ENCODE measurements around the gene TIGD6. TPM values are rescaled to one million over a fixed set of nuclear protein-coding genes. Genes with fewer than 3 reads are reported as not detected.

Gene TIGD6
- total RNA-seq, 1 donor from 2014 or later, result 4.1 TPM

- Histone ChIP-seq H3K36me3 (ENCODE audit: control insufficient read depth, insufficient read depth, low read length) (peaks cover 9% of the 10 kb centered on the region), H3K27me3 (ENCODE audit: control insufficient read depth, insufficient read depth, low read length) (no peaks in the 10 kb centered on the region), H3K4me3 (ENCODE audit: low read depth, low read length) (no peak overlapping the region)
- TF ChIP-seq CTCF (IDR thresholded peaks at IDR 0.05; ENCODE audit: insufficient read depth, low read length, poor library complexity, severe bottlenecking), result no peak
- no peak for DNase-seq (ENCODE audit: low read depth)
These were observed 16.1 kb upstream of the TIGD6 start for GRCh38 chr5:150016537-150016936.

GRCh38 chr5:150015415-150015814 is 15.0 kb upstream of the TIGD6 start:
- no peak for TF ChIP-seq CTCF (IDR thresholded peaks at IDR 0.05; ENCODE audit: insufficient read depth, low read length, poor library complexity, severe bottlenecking)
- DNase-seq (ENCODE audit: low read depth), result no peak
- no peaks in the 10 kb centered on the region for H3K27me3 ChIP-seq (ENCODE audit: control insufficient read depth, insufficient read depth, low read length)
- no peak overlapping the region for H3K4me3 ChIP-seq (ENCODE audit: low read depth, low read length)
- H3K36me3 ChIP-seq (ENCODE audit: control insufficient read depth, insufficient read depth, low read length), result peaks cover 11% of the 10 kb centered on the region

- TF ChIP-seq CTCF (IDR thresholded peaks at IDR 0.05; ENCODE audit: insufficient read depth, low read length, poor library complexity, severe bottlenecking), result no peak
- no peak for DNase-seq (ENCODE audit: low read depth)
- Histone ChIP-seq H3K36me3 (ENCODE audit: control insufficient read depth, insufficient read depth, low read length) (peaks cover 10% of the 10 kb centered on the region), H3K27me3 (ENCODE audit: control insufficient read depth, insufficient read depth, low read length) (no peaks in the 10 kb centered on the region), H3K4me3 (ENCODE audit: low read depth, low read length) (no peak overlapping the region)
These were observed 14.0 kb upstream of the TIGD6 start for GRCh38 chr5:150014456-150014855.

GRCh38 chr5:150013931-150014330 is 13.5 kb upstream of the TIGD6 start:
- DNase-seq (ENCODE audit: low read depth), result no peak
- H3K36me3 ChIP-seq (ENCODE audit: control insufficient read depth, insufficient read depth, low read length), result peaks cover 10% of the 10 kb centered on the region

GRCh38 chr5:150009671-150010387 is 9.4 kb upstream of the TIGD6 start:
- Histone ChIP-seq H3K36me3 (ENCODE audit: control insufficient read depth, insufficient read depth, low read length) (peaks cover 4% of the 10 kb centered on the region), H3K4me3 (ENCODE audit: low read depth, low read length) (no peak overlapping the region), H3K27me3 (ENCODE audit: control insufficient read depth, insufficient read depth, low read length) (no peaks in the 10 kb centered on the region)
- TF ChIP-seq CTCF (IDR thresholded peaks at IDR 0.05; ENCODE audit: insufficient read depth, low read length, poor library complexity, severe bottlenecking), result no peak
- DNase-seq (ENCODE audit: low read depth), result no peak

More at GRCh38 chr5:150013931-150014330, 13.5 kb upstream of the TIGD6 start:
- no peaks in the 10 kb centered on the region for H3K27me3 ChIP-seq (ENCODE audit: control insufficient read depth, insufficient read depth, low read length)
- H3K4me3 ChIP-seq (ENCODE audit: low read depth, low read length), result no peak overlapping the region
- no peak for TF ChIP-seq CTCF (IDR thresholded peaks at IDR 0.05; ENCODE audit: insufficient read depth, low read length, poor library complexity, severe bottlenecking)

GRCh38 chr5:150007050-150007449 is 6.6 kb upstream of the TIGD6 start:
- no peak for TF ChIP-seq CTCF (IDR thresholded peaks at IDR 0.05; ENCODE audit: insufficient read depth, low read length, poor library complexity, severe bottlenecking)
- H3K36me3 ChIP-seq (ENCODE audit: control insufficient read depth, insufficient read depth, low read length), result peaks cover 2% of the 10 kb centered on the region
- no peaks in the 10 kb centered on the region for H3K27me3 ChIP-seq (ENCODE audit: control insufficient read depth, insufficient read depth, low read length)
- no peak overlapping the region for H3K4me3 ChIP-seq (ENCODE audit: low read depth, low read length)
- DNase-seq (ENCODE audit: low read depth), result no peak
